ENCODE data around the gene ST3GAL6.
"Not testable (repeated sequence)": the region's sequence is repeated elsewhere in the genome, so short reads cannot be mapped to it uniquely, and the experiment has no call there.

The ST3GAL6 gene

GRCh38 chr3:98829246-98829832 lies 66.2 kb downstream of the ST3GAL6 start:
- no peak overlapping the region for H3K4me3 ChIP-seq (ENCODE audit: low read depth, low read length)
- peak; percentile 5 for DNase-seq (ENCODE audit: low read depth)
- TF ChIP-seq POLR2A (IDR thresholded peaks at IDR 0.05; ENCODE audit: extremely low read depth, insufficient read length) (no peak), CTCF (IDR thresholded peaks at IDR 0.05; ENCODE audit: low read depth, low read length) (no peak), MYC (IDR thresholded peaks at IDR 0.05; ENCODE audit: low read depth, low read length) (no peak), MAX (IDR thresholded peaks at IDR 0.05; ENCODE audit: low read depth, low read length) (no peak)

GRCh38 chr3:98831060-98831459 lies 67.9 kb downstream of the ST3GAL6 start:
- not testable (repeated sequence) for DNase-seq (ENCODE audit: low read depth)

GRCh38 chr3:98839846-98840245 lies 76.7 kb downstream of the ST3GAL6 start:
- no peak for DNase-seq (ENCODE audit: low read depth)
- no peak overlapping the region for H3K4me3 ChIP-seq (ENCODE audit: low read depth, low read length)
- no peak for TF ChIP-seq CTCF (IDR thresholded peaks at IDR 0.05; ENCODE audit: low read depth, low read length)
- no peak for TF ChIP-seq MAX (IDR thresholded peaks at IDR 0.05; ENCODE audit: low read depth, low read length)
- no peak for TF ChIP-seq MYC (IDR thresholded peaks at IDR 0.05; ENCODE audit: low read depth, low read length)
- TF ChIP-seq POLR2A (IDR thresholded peaks at IDR 0.05; ENCODE audit: extremely low read depth, insufficient read length): no peak

More at GRCh38 chr3:98831060-98831459, 67.9 kb downstream of the ST3GAL6 start:
- H3K4me3 ChIP-seq (ENCODE audit: low read depth, low read length): not testable (repeated sequence)

- no peak for DNase-seq (ENCODE audit: low read depth)
- TF ChIP-seq POLR2A (IDR thresholded peaks at IDR 0.05; ENCODE audit: extremely low read depth, insufficient read length) (no peak), MYC (IDR thresholded peaks at IDR 0.05; ENCODE audit: low read depth, low read length) (no peak), CTCF (IDR thresholded peaks at IDR 0.05; ENCODE audit: low read depth, low read length) (no peak), MAX (IDR thresholded peaks at IDR 0.05; ENCODE audit: low read depth, low read length) (no peak)
- H3K4me3 ChIP-seq (ENCODE audit: low read depth, low read length): no peak overlapping the region
These were observed 80.3 kb downstream of the ST3GAL6 start for GRCh38 chr3:98843266-98843959.

Measured in NB4 (cell line).